Measurements from ENCODE around the gene PDPK1. TPM values are rescaled to one million over a fixed set of nuclear protein-coding genes. Genes with fewer than 3 reads are reported as not detected.

PDPK1 gene
- total RNA-seq, 1 experiment from 2014 or later, result 57.4 TPM

GRCh38 chr16:2520784-2521531 lies 16.9 kb upstream of the PDPK1 start:
- CTCF ChIA-PET, result interaction anchor here (1.1 to 1.6 kb wide), 2 partner anchors 11 to 19 kb away, joined by 4 to 11 read pairs; no protein-coding TSS in a partner anchor
- Mint-ChIP-seq H3K4me1 (ENCODE audit: low read depth, unreplicated experiment) (peaks cover 49% of the 10 kb centered on the region), H3K9me3 (ENCODE audit: low read depth, unreplicated experiment) (no peaks in the 10 kb centered on the region), H3K4me3 (ENCODE audit: low read depth, unreplicated experiment) (peak overlapping the region; percentile 83), H3K27ac (ENCODE audit: unreplicated experiment) (peak overlapping the region; percentile 93), H3K36me3 (ENCODE audit: insufficient read depth, unreplicated experiment) (peaks cover 84% of the 10 kb centered on the region), H3K27me3 (ENCODE audit: unreplicated experiment) (no peaks in the 10 kb centered on the region)
- DNase-seq, result no peak
- BruUV-seq (replicated peaks), result no TSS peak
- no peak for TF ChIP-seq CTCF (IDR thresholded peaks at IDR 0.05; ENCODE audit: unreplicated experiment)
- intact Hi-C loops (cut with micrococcal nuclease; ENCODE audit: unreplicated experiment), result no loop called here

- CTCF ChIA-PET, result no interaction called here
- Mint-ChIP-seq H3K27ac (ENCODE audit: unreplicated experiment) (no peak overlapping the region), H3K9me3 (ENCODE audit: low read depth, unreplicated experiment) (no peaks in the 10 kb centered on the region), H3K4me1 (ENCODE audit: low read depth, unreplicated experiment) (peaks cover 30% of the 10 kb centered on the region), H3K4me3 (ENCODE audit: low read depth, unreplicated experiment) (no peak overlapping the region), H3K27me3 (ENCODE audit: unreplicated experiment) (no peaks in the 10 kb centered on the region), H3K36me3 (ENCODE audit: insufficient read depth, unreplicated experiment) (peaks cover 82% of the 10 kb centered on the region)
- DNase-seq, result no peak
- no peak for TF ChIP-seq CTCF (IDR thresholded peaks at IDR 0.05; ENCODE audit: unreplicated experiment)
- no TSS peak for BruUV-seq (replicated peaks)
- intact Hi-C loops (cut with micrococcal nuclease; ENCODE audit: unreplicated experiment), result no loop called here
These were observed 14.0 kb upstream of the PDPK1 start for GRCh38 chr16:2523801-2524231.

- Mint-ChIP-seq H3K9me3 (ENCODE audit: low read depth, unreplicated experiment) (no peaks in the 10 kb centered on the region), H3K27me3 (ENCODE audit: unreplicated experiment) (no peaks in the 10 kb centered on the region), H3K36me3 (ENCODE audit: insufficient read depth, unreplicated experiment) (peaks cover 78% of the 10 kb centered on the region), H3K4me3 (ENCODE audit: low read depth, unreplicated experiment) (no peak overlapping the region), H3K27ac (ENCODE audit: unreplicated experiment) (peak overlapping the region; percentile 32), H3K4me1 (ENCODE audit: low read depth, unreplicated experiment) (peaks cover 29% of the 10 kb centered on the region)
- CTCF ChIA-PET, result interaction anchor here (0.5 kb wide), 1 partner anchor 21 kb away, joined by 3 read pairs; no protein-coding TSS in a partner anchor
- BruUV-seq (replicated peaks), result no TSS peak
- no peak for TF ChIP-seq CTCF (IDR thresholded peaks at IDR 0.05; ENCODE audit: unreplicated experiment)
- intact Hi-C loops (cut with micrococcal nuclease; ENCODE audit: unreplicated experiment), result no loop called here
- no peak for DNase-seq
These were observed 13.4 kb upstream of the PDPK1 start for GRCh38 chr16:2524339-2524938.

GRCh38 chr16:2526135-2526534 lies 11.7 kb upstream of the PDPK1 start:
- CTCF ChIA-PET, result no interaction called here
- H3K36me3 Mint-ChIP-seq (ENCODE audit: insufficient read depth, unreplicated experiment), result peaks cover 75% of the 10 kb centered on the region
- peak overlapping the region; percentile 6 for H3K27ac Mint-ChIP-seq (ENCODE audit: unreplicated experiment)
- no peak overlapping the region for H3K4me3 Mint-ChIP-seq (ENCODE audit: low read depth, unreplicated experiment)
- BruUV-seq (replicated peaks), result no TSS peak
- no peaks in the 10 kb centered on the region for H3K27me3 Mint-ChIP-seq (ENCODE audit: unreplicated experiment)
- no peaks in the 10 kb centered on the region for H3K9me3 Mint-ChIP-seq (ENCODE audit: low read depth, unreplicated experiment)
- DNase-seq, result no peak
- H3K4me1 Mint-ChIP-seq (ENCODE audit: low read depth, unreplicated experiment), result peaks cover 21% of the 10 kb centered on the region
- intact Hi-C loops (cut with micrococcal nuclease; ENCODE audit: unreplicated experiment), result no loop called here
- TF ChIP-seq CTCF (IDR thresholded peaks at IDR 0.05; ENCODE audit: unreplicated experiment), result no peak
